Inflammatory macrophage treated with lipopolysaccharide for 4 hours (primary cell): ENCODE measurements around the gene FUT7.
"Not testable (repeated sequence)": the region's sequence is repeated elsewhere in the genome, so short reads cannot be mapped to it uniquely, and the experiment has no call there.

ENCODE experiments used
- DNase-seq: peaks from one replicate; pipeline ENCODE4 v3.0.0-alpha.2; 2020

Gene FUT7

DNA sequence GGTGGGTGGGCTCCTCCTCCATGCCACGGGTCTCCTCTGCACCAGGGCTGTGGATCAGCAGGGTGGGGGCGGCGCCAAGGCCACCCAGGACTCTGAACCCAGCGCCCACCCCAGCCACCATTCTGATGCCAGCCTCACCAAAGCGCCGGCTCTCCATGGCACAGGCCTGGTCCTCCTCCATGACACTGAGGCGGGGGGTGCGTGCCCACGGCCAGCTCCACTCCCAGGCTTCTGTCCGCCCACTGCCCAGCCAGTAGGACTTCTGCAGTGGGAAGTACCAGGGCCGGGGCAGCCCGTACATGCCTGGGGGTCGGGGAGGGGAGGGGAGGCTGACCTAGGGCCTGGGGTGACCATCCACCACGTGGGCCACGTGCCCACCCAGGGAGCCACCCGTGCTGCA is 15.5 kb downstream of the FUT7 start:
- no peak for DNase-seq

DNA sequence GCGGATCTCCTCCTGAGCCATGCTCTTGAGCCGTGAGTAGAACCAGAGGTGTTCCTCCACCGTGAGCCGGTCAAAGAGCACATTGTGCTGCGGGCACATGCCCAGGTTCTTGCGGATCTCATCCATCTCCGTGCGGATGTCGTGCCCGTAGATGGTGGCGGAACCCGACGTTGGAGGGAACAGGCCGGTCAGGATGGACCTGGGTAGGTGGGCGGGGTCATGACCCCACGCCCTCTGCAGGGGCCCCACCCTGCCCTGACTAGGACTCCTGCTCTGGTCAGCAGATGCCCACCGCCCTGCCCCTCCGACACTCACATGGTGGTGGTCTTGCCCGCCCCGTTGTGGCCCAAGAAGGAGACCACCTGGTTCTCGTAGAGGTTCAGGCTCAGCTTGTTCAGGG is 15.9 kb downstream of the FUT7 start:
- no peak for DNase-seq

DNA sequence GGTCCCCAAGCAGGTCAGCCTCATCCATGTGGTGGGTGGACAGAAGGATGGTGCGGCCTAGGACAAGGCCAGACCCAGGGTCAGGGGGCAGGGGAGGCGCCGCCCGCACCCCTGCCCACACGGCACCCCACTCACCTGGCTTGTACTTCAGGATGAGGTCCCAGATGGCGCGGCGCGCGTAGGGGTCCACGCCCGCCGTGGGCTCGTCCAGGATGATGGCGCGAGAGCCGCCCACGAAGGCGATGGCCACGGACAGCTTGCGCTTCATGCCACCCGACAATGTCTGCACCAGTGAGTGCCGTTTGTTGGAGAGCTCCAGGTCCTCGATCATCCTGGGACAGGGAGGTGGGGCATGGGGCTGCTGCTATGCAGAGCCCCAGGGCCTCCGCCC is 16.4 kb downstream of the FUT7 start:
- no peak for DNase-seq

DNA sequence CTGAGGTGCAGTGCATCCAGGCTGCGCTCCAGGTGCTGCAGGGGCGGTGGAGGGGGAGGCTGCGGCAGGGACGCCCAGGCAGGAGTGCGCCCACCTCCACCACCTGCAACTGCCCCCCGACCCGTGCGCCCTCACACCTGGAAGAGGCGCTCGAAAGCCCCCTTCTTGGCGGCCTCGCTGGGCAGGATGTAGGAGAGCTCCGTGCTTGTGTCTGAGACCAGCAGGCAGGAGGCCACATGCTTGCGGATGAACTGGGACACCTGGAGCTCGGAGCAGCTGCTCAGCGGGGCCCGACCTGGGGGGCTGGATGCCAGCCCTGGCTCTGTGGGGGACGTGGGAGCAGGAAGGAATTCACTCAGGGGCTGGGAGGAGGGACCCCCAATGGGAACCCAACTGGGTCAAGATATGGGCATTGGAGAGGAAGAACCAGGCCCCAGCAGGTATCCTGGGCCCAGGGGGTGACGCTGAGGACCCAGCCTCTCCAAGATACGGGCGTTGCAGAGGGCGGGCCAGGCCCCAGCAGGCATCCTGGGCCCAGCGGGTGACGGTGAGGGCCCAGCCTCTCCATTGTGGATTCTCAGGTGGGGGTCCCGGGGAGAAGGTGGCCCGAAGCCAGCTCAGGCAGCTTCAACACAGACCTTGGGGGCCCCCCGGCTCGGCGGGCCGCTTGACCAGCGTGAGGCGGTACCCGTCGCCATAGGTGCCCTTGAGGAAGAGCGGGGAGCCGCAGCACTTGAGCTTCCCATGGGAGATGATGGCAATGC is 16.9 kb downstream of the FUT7 start:
- no peak for DNase-seq

DNA sequence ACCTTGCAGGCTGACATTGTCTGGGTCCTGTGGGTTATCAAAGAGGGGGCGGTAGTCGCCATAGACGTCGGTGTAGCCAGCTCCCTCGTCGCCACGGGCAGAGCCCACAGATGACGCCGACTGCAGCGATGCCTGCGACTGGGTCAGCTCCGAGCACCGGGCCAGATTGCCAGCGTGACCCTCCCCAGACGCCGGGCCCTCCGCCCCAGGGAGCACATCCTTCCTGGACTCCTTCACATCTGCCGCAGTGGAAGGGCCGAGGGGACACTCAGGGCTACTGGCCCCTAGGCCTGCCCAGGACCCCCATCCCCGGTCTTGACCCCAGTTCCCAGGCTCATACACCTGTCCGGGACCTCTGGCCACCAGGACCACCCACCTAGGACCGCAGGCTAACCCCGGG is 17.7 kb downstream of the FUT7 start:
- no peak for DNase-seq

DNA sequence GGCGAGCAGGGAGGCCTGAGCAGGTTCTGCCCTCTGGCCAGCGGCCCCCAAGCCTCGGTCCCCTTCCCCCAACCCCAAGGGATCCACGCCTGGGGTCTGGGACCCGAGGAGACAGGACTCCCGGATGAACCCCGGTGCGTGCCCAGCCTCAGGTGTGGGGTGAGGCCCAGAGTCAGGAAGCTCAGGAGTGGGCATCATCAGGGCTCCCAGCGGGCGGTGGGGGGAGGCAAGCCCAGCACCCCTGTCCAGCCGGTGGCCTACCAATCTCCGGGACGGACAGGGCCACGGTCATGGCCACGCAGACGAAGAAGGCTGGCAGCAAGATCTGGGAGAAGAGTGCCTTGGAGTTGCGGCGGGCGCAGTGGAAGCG is 18.3 kb downstream of the FUT7 start:
- DNase-seq: no peak

DNA sequence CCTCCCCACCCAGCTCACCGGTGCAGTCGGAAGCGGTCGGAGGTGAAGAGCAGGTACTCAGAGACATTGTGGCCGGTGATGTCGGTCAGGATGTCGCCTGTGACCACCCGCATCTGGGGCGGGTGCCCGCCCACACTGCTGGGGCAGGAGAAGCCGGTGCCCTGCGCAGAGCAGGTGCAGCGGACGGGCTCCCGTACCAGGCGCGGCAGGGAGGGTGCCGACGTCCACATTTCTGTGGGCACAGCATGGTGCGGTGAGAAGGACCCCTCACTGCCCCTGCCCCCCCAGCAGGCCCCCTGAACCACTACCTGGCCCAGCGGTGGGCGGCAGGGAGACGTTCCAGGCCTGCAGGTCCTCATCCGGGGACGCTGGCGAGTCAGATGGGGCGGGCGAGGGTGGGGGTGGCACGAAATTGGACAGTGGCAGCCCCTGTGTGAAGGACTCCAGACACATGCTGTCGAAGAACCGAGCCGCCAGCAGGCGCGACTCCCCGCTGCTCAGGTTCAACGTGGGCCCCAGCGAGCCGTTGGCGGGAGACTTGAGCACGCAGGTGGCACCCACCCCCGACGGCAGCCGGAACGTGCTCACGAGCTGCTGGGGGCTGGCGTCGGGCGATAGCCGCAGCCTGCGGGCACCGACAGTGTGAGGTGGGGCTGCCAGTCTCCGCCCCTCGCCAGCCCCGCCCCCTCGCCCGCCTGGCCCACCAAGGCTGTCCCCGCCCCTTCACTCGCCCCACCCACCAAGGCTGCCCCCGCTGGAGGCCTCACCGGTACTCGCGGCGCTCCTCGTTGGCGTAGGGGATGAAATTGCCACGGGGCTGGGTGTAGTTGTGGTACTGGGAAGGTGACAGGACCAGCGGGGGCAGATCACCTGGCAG is 19.0 kb downstream of the FUT7 start:
- DNase-seq: no peak

DNA sequence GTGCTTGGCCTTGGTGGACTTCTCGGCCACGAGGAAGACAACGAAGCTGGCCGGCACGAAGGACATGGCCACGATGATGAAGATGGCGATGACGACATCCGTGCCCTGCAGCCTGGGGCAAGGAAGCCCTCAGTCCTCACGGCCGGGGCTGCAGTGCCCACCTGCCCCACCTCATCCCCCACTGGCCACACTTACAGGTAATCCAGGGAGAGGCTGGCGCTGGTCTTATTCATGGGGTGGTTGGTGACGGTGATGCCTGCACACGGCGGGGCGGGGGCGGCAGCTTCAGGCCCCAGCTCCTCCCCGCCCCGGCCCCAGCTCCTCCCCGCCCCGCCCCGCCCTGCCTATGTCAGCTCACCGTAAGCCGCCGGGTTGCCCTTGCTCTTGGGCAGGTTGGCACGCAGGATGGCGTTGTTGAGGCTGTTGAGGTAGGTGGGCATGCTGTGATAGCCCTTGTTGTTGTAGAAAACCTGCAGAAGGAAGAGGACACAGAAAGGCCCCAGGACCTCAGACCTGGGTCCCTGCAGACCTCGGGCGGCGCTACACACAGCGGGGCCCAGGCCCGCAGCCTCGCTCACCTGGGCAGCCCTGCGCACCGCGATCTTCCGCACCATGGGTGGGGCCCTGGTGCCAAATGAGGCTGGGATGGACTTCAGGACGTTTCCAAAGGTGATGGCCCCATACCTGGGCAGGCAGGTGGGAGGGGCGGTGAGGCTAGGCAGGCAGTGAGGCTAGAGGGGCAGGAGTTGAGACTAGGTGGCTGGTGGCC is 19.8 kb downstream of the FUT7 start:
- no peak for DNase-seq

DNA sequence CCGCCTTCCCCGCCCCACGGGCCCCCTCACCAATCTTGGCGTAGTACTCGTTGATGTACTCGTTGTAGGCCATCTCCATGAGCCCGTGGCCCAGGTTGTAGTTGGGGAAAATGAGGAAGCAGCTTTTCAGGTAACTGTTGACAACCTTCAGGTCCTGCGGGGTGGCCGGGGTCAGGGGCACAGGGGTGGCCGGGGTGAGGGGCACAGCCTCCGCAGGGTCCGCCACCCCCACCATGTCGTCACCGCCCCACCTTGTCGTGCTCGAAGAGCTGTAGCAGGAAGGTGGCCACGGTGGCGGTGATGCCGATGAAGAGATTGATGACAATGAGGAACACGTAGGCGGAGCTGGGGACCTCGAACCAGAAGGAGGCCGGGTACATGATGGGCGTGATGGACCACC is 20.7 kb downstream of the FUT7 start:
- DNase-seq: no peak

DNA sequence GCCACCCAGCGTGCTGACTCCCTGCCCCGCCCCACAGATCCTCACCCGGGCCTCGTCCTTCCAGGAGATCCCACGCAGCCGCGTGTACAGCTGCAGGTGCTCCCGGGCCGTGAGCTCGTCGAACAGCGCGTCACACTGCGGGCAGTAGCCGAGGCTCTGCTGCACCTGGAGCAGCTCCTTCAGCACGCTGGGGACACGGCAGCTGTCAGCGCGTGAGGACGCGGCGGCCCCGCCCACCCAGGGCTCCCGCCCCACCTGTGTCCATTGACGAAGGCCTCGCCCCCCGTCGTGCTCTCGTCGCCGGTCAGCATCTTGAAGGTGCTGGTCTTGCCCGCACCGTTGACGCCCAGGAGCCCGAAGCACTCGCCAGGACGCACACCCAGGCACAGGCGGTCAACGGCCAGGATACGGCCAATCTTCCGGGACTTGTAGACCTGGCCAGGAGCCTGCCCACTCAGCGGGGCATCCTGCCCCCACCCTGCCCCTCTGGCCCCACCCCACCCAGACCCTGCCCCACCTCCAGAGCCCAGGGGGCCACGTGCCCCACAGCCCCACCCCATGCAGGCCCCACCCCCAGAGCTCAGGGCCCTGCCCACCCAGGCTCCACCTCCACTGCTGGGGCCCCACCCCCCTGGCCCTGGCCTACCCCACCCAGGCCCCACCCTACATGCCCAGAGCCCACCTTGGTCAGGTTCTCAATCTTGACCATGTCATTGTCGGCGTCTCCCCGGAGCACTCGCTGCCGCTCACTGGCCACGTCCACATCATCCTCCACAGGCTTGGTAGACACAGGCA is 21.8 kb downstream of the FUT7 start:
- no peak for DNase-seq

DNA sequence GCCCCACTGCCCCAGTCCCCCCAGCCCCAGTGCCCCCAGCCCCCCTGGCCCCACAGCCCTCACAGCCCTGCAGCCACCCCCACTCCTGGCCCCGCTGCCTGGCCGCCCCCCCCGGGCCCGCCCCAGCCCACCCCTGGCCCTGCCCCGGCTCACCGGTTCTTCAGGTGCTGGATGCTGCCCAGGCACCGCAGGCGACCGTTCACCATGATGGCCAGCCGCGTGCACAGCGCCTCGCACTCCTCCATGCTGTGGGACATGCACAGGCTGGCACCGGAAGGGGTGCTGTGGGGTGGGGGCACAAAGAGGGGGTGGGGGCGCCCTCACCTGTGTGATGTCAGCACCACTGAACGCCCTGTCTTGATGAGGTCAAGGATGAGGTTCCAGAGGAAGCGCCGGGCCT is 22.7 kb downstream of the FUT7 start:
- DNase-seq: no peak

DNA sequence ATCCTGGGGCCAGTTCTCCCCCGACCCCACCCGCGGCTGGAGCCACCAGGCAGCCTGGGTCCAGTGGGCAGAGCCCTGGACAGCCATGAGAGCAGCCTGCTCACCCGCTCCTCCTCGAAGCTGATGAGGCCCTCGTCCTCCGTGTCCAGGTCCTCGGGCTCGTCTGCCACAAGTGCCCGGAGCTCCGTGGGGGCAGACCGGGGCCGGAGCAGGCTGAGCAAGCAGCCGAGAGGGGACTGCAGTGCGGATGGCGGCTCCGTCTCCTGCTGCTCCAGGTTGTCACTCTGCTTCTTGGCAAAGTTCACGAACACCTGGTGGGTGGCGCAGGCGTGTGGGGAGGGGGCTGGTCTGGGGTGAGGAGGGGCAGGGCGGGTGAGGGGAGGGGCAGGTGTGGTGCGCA is 23.6 kb downstream of the FUT7 start:
- no peak for DNase-seq

DNA sequence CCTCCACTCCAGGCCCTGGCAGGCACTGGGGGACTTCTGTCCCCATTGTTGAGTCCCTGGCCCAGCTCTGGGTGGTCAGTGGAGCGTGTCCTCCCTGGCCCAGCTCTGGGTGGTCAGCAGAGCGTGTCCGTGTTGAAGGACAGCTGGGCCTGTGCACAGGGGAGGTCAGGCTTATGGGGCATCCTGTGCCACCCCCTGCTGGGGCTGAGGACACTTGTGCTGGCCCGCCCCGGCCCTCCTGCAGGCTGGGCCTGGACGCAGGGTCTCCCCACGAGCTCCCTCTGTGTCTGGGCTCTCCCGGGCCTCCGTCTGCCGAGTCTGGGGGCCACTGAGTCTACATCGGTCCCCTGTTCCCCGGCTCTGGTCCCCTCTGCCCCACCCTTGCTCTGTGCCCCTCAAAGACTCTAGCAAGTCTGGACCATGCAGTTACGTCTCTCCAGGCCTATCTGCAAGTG is 24.0 kb downstream of the FUT7 start:
- no peak for DNase-seq

DNA sequence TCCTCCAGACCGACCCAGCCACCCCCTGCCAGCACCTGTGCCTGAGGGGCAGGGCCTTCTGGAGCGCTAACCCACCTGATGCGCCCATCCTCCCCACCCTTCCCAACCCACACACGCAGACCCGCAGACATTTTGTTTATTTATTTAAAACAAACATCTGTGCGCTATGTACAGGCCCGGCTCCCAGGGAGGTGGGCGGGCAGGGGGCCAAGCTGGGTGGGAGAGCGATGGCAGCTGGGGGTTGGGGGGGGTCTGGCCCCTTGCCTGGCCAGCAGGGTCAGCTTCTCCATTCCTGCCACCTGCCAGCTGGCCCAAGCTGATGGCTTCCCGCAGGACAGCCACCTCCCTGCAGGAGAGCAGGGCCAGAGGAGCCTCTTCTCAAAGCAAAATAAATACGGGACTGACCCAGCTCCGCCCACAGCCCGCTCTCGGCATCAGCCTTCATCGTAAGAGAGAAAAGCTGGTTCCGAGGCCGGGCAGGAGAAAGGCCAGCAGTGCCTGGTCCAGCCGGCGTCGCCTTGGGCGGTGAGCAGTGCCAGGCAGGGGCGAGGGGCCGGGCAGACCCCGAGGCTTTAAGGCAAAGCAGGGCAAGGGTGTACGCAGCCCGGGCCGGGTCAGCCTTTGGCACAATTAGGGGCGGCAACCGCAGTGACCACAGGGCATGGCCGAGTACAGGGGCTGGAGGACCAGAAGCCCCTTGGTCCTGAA is 24.6 kb downstream of the FUT7 start:
- no peak for DNase-seq

DNA sequence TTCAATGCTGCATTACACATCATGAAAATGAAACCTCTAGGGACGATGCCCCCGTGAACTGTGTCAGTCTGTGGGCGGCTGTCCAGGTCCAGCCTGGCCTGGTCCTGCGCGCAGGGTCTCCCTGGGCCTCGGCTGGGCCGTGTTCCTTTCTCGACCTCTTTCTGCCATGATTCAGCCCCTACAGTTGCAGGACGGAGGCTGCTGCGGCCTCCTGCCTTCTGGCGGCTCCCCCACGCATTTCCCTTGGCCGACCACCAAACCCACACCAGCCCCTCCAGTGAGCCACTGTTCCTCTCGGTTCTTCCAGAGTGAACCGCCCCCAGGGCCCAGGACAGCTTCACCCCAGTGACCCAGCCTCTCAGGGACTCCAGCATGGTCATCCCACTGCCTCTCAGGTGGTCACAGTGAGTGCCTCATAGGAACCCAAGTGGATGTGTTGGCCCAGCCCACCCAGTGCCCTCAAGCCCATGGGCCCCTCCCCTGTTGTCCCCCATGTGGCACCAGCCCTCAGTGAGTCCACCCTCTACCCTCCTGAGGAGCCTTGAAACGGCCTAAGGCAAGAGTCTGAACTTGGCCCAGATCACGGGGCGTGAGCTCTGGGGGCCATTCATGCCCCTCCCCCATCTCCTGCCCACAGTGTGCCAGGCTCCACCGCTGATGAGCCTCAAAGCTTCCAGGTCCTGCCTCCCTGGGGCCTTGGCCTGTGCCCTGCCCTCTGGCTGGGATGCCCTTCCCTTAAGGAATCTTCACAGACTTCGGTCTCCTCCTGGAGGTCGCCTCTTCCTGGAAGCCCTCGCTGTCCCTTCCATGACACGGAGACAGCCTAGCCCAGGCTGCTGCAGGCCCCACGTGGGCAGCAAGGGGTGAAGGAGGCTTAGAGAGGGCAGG is 25.5 kb downstream of the FUT7 start:
- DNase-seq: peak; percentile 23

DNA sequence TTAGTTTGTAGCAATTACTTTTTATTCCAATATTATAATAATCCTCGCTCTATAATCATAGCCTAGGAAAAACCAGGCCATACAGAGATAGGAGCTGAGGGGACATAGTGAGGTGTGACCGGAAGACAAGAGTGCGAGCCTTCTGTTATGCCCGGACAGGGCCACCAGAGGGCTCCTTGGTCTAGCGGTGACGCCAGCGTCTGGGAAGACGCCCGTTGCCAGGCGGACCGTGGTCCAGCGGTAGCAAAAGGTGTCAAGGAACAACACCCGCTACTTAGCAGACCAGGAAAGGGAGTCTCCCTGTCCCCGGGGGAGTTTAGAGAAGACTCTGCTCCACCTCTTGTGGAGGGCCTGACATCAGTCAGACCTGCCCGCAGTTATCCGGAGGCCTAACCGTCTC is 27.6 kb downstream of the FUT7 start:
- not testable (repeated sequence) for DNase-seq

DNA sequence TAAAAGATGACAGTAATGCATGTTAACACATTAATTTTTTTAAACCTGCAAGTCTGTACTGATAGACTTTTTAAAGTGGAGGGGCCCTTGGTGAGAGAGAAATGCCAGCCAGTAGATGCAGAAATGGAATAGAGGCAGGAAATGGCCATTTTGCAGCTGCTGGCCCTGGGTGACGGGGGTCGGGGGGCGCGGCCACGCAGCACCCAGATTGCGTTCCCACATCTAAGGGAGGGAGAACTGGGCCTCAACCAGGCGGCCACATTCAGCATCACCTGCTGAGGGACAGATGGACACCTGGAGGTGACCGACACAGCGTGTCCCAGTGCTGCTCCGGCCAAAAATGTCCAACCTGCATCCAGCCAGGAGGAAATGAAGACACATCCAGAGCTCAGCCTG is 29.2 kb downstream of the FUT7 start:
- no peak for DNase-seq

DNA sequence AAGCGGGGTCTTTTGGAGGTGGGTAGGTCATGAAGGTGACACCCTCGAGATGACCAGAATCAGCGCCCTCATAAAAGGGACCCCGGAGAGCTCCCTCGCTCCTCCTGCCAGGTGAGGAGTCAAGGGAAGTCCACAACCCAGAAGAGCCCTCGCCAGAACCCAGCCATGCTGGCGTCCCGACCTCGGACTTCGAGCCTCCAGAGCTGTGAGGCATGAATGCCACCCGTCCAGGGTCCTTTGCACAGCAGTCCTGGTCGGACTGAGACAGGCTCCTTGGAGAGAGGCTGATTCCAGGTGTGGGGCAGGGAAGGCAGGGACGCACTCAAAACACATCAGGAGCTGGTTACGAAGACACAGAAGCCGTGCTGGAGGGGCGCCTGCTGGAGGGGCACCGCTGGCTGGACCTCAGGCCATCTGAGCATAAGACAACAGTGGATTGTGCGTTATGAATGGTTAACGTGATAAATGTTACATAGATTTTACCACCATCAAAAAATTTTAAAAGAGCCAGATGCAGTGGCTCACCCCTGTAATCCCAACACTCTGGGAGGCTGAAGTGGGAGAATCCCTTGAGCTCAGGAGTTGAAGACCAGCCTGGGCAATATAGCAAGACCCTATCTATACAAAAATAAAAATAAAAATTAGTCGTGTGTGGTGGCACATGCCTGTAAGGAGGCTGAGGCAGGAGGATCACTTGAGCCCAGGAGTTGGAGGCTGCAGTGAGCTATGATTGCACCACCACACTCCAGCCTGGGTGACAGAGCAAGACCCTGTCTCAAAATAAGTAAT is 29.8 kb downstream of the FUT7 start:
- DNase-seq: no peak

DNA sequence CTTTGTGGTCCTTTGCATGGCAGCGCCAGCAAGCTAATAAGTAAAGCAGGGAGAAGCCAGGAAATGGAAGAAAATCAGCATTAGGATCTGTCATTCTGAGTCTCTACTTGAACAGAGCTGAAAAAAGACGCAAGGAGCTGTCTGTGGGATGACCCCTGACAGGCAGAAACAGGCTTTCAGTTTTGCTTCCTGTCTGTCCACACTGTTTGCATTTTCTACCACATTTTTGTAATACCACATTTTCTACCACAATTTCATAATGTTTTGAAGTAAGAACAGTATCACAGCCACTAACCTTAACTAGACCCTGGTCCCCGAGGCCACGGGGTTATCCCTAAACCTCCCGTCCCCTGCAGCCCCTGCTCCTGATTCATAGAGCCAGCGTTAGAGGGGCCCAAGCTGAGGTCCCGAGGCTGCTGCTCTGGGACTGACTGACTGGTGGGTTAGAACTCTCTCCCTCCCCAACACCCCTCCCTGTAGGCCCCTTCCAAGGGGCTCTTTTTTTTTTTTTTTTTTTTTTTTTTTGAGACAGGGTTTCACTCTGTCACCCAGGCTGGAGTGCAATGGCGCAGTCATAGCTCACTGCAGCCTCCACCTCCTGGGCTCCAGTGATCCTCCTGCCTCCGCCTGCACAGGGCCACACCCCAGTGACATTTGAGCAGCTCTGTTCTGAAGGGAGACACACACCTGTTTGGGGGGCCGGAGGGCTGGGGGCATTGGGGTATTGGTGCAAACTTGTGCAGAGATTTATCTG is 31.5 kb downstream of the FUT7 start:
- DNase-seq: peak; percentile 92
